Endodermal cell (in vitro differentiated cells): Measurements from ENCODE around the gene ASCL2. TPM values are rescaled to one million over a fixed set of nuclear protein-coding genes. Genes with fewer than 3 reads are reported as not detected.

Experiments
- DNase-seq: peaks from one replicate; pipeline ENCODE4 v3.0.0-alpha.2; 2017
- H3K27ac ChIP-seq: 2 replicates; pipeline ENCODE4 v1.5.1; 2013; ENCODE audit warnings: mild to moderate bottlenecking, low read depth, low read length, moderate library complexity
- H3K27me3 ChIP-seq: 2 replicates; pipeline ENCODE4 v1.6.1; 2013; ENCODE audit warnings: mild to moderate bottlenecking, low read length, moderate library complexity; ENCODE audit not compliant: insufficient read depth, control insufficient read depth, poor library complexity, severe bottlenecking
- H3K36me3 ChIP-seq: 2 replicates; pipeline ENCODE4 v1.7.0; 2013; ENCODE audit warnings: mild to moderate bottlenecking, low read length, moderate library complexity; ENCODE audit not compliant: control insufficient read depth, insufficient read depth
- H3K4me1 ChIP-seq: one replicate; pipeline ENCODE4 v1.7.0; 2013; ENCODE audit warnings: low read length; ENCODE audit not compliant: control insufficient read depth, insufficient read depth
- H3K4me3 ChIP-seq: 2 replicates; pipeline ENCODE4 v1.5.1; 2013; ENCODE audit warnings: mild to moderate bottlenecking, low read length, moderate library complexity
- H3K9ac ChIP-seq: 2 replicates; pipeline ENCODE4 v1.6.1; 2013; ENCODE audit warnings: mild to moderate bottlenecking, low read length, moderate library complexity; ENCODE audit not compliant: poor library complexity, severe bottlenecking; ENCODE audit errors: extremely low read depth
- H3K9me3 ChIP-seq: 2 replicates; pipeline ENCODE4 v1.6.1; 2013; ENCODE audit warnings: mild to moderate bottlenecking, low read length, moderate library complexity; ENCODE audit not compliant: control insufficient read depth
- H3K27ac Mint-ChIP-seq: 2 replicates; pipeline ENCODE4 v1.8.0; 2020; ENCODE audit warnings: mixed read lengths
- H3K27me3 Mint-ChIP-seq: 2 replicates; pipeline ENCODE4 v1.8.0; 2021; ENCODE audit warnings: mild to moderate bottlenecking, mixed read lengths; ENCODE audit not compliant: insufficient read depth
- H3K36me3 Mint-ChIP-seq: 2 replicates; pipeline ENCODE4 v1.8.0; 2020; ENCODE audit warnings: low read depth, mixed read lengths
- H3K4me1 Mint-ChIP-seq: 2 replicates; pipeline ENCODE4 v1.8.0; 2020; ENCODE audit warnings: mixed read lengths
- H3K4me3 Mint-ChIP-seq: 2 replicates; pipeline ENCODE4 v1.8.0; 2020; ENCODE audit warnings: mild to moderate bottlenecking, moderate library complexity, mixed read lengths
- H3K9me3 Mint-ChIP-seq: 2 replicates; pipeline ENCODE4 v1.8.0; 2020; ENCODE audit warnings: mild to moderate bottlenecking, mixed read lengths
- CTCF ChIP-seq: fragments of 200-600 bp; sonication (generic); conservative IDR thresholded peaks from 2 replicates; pipeline ENCODE4 v1.5.0; 2021; ENCODE audit warnings: antibody characterized with exemption, mild to moderate bottlenecking
- WGBS, 2 experiments: methylation state at CpG; one replicate each; pipeline versions ENCODE4 v1.1.5 to v1.1.7; 2013; ENCODE audit warnings: missing lambda C conversion rate in 2 of 2, mixed read lengths in 1 of 2; ENCODE audit not compliant: insufficient coverage in 1 of 2, insufficient read length in 1 of 2; 5-methylcytosine and 5-hydroxymethylcytosine counted together
- total RNA-seq, 2 donors: library from RNA; stranded (reverse); fragmentation: NEBNext Ultra II Directional in 1 of 2; extraction: Animal tissue kit (Norgen Biotek cat#: 25700) in 1 of 2; gene quantifications; 2 replicates in 1 of 2; 3 replicates in 1 of 2; pipeline ENCODE4 v1.2.1, GENCODE V29; 2021

ASCL2 gene
- total RNA-seq, 2 donors from 2014 or later = not detected

- Mint-ChIP-seq H3K27ac (no peak overlapping the region), H3K4me3 (no peak overlapping the region), H3K27me3 (peaks cover 69% of the 10 kb centered on the region), H3K36me3 (no peaks in the 10 kb centered on the region), H3K4me1 (no peaks in the 10 kb centered on the region), H3K9me3 (peaks cover 4% of the 10 kb centered on the region)
- 88 to 93% methylated on average over 12 of the region's 12 CpGs for WGBS, 2 experiments
- Histone ChIP-seq H3K27ac (no peak overlapping the region), H3K9ac (no peak overlapping the region), H3K4me1 (no peaks in the 10 kb centered on the region), H3K27me3 (peaks cover 76% of the 10 kb centered on the region), H3K9me3 (no peaks in the 10 kb centered on the region), H3K36me3 (no peaks in the 10 kb centered on the region), H3K4me3 (no peak overlapping the region)
- DNase-seq = no peak
- no peak for TF ChIP-seq CTCF
These were observed 3.4 kb upstream of the ASCL2 start for GRCh38 chr11:2273771-2274170.

- no peak overlapping the region for H3K4me3 Mint-ChIP-seq
- TF ChIP-seq CTCF = no peak
- WGBS, 2 experiments = 90 to 91% methylated on average over 13 to 15 of the region's 15 CpGs
- Histone ChIP-seq H3K4me3 (no peak overlapping the region), H3K36me3 (no peaks in the 10 kb centered on the region), H3K27me3 (peaks cover 77% of the 10 kb centered on the region), H3K9me3 (no peaks in the 10 kb centered on the region), H3K9ac (no peak overlapping the region), H3K27ac (no peak overlapping the region), H3K4me1 (no peaks in the 10 kb centered on the region)
- H3K36me3 Mint-ChIP-seq = no peaks in the 10 kb centered on the region
- H3K27ac Mint-ChIP-seq = no peak overlapping the region
- peaks cover 4% of the 10 kb centered on the region for H3K9me3 Mint-ChIP-seq
- no peak for DNase-seq
- no peaks in the 10 kb centered on the region for H3K4me1 Mint-ChIP-seq
- H3K27me3 Mint-ChIP-seq = peaks cover 73% of the 10 kb centered on the region
These were observed 2.9 kb upstream of the ASCL2 start for GRCh38 chr11:2273311-2273710.

GRCh38 chr11:2272946-2273280, 2.5 kb upstream of the ASCL2 start:
- Mint-ChIP-seq H3K4me1 (no peaks in the 10 kb centered on the region), H3K27me3 (peaks cover 77% of the 10 kb centered on the region), H3K36me3 (no peaks in the 10 kb centered on the region), H3K27ac (no peak overlapping the region), H3K9me3 (peaks cover 4% of the 10 kb centered on the region), H3K4me3 (no peak overlapping the region)
- Histone ChIP-seq H3K27me3 (peaks cover 77% of the 10 kb centered on the region), H3K4me3 (no peak overlapping the region), H3K4me1 (no peaks in the 10 kb centered on the region), H3K9ac (no peak overlapping the region), H3K9me3 (no peaks in the 10 kb centered on the region), H3K27ac (no peak overlapping the region), H3K36me3 (no peaks in the 10 kb centered on the region)
- no peak for DNase-seq
- 86 to 100% methylated on average over 6 to 7 of the region's 7 CpGs for WGBS, 2 experiments
- TF ChIP-seq CTCF = no peak
